ENCODE data around the gene RABGAP1L.
A peak's percentile ranks its signal among the peaks of the same experiment; 100 is the strongest.
"Not testable (repeated sequence)": the region's sequence is repeated elsewhere in the genome, so short reads cannot be mapped to it uniquely, and the experiment has no call there.

RABGAP1L gene

GRCh38 chr1:174786358-174786757, 627.0 kb downstream of the RABGAP1L start:
- no peak for DNase-seq

- DNase-seq, result no peak
Measured at GRCh38 chr1:174786760-174787159, 627.4 kb downstream of the RABGAP1L start.

DNA sequence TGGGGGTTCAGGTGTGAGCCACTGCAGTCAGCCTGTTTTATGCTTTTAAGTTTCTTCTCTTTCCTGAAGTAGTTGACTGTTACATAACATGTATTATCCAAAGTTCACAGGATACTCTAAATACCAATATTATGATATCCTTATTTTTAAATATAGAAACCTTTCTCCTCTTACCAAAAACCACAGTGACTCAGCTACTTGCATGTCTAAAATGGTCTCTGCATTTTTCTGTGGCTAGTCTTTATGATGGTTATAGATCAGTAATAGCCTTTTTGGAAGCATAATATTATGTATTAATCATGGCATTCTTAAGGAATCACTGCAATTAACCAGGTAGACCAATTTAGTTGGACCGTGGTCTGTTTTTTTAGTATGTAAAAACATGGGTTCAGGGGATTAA, 629.7 kb downstream of the RABGAP1L start:
- no peak for DNase-seq

- DNase-seq, result no peak
Measured at GRCh38 chr1:174789399-174789798, 630.1 kb downstream of the RABGAP1L start.

DNA sequence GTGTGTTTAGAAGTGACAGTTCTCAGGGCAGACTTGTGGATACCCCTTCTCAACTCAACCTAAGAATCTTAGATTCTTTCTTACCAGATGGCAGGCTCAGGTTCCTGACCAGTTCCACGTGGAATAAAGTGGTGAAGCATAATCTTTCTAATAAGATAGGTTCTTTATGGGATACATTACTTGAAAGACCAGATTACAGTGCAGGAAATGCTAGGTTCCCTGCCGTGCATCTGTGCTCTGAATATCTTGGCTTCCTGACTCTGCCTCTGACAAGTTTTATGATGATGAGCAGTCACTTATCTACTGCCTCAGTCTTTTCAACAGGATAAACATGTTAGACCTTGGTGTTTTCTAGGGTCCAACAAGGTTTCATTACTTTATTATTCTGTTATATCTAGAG, 632.5 kb downstream of the RABGAP1L start:
- peak; percentile 93 for DNase-seq

DNA sequence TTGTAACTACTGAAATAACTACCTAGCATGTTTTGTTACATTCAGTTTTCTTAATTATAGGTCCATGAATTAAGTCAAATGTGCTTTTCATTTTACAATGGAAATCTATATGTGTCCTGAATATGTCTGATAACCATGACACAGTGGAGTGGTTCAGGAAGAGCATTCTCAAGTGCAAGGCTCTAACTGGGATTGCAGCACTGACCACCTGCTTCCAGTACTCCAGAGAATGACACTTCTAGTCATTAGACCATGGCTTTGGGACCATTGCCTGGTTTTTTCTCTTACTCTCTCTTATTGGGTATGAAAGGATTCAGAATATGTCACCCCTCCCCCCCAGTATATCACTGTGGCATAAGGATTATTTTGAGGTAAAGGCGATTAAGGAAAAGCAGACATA, 635.5 kb downstream of the RABGAP1L start:
- peak; percentile 79 for DNase-seq

GRCh38 chr1:174795806-174796205, 636.5 kb downstream of the RABGAP1L start:
- no peak for DNase-seq

- DNase-seq, result no peak
Measured at GRCh38 chr1:174797398-174797797, 638.1 kb downstream of the RABGAP1L start.

- DNase-seq, result no peak
Measured at GRCh38 chr1:174799136-174799479, 639.8 kb downstream of the RABGAP1L start.

DNA sequence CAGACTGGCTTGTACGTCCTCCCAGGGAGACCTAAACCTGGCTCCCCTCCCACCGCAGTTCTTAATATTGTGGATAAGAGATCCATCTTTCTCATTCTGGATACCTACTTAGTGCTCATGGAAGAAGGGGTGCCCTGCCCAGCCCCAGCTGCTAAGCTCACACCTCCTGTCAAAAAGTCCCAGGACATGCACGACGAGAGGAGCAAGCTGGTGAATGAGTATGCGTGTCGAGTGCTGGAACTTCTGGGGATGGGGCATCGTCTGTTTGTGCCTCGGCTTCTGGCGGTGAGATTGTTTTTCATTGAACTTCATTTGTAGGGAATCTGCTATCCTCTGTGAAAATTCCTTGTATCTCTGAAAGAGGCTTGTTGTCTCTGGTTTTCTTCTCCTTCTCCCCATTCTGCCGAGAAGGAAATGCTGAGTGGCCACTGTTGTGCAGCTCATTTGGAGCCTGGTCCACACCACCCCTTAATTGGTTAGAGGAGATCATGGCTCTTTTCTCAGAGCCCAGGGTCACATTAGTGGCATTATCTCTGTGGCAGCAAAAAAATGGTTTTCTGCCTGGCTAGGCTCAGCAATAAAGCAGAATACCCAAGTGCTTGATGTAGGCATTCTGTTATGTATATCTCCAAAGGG, 641.0 kb downstream of the RABGAP1L start:
- DNase-seq, result peak; percentile 62

DNA sequence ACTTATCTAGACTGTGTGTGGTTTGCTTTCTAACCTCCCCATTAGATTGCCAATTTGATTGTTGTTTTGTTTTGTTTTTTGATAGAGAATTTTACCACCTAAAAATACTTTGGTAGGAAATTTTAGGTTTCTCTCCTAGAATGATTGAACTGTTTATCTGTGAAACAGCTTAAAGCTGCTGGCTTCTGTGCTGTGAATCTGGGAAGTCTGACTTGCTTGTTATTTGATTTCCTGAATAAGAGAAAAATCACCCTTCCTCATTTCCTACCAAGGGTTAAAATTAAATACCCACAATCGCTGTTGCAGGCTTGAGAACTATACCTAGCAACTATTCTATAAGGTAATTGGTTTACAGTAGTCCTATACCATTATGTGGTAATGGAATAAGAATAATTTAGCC, 641.6 kb downstream of the RABGAP1L start:
- DNase-seq, result no peak

- no peak for DNase-seq
Measured at GRCh38 chr1:174809755-174810280, 650.5 kb downstream of the RABGAP1L start.

DNA sequence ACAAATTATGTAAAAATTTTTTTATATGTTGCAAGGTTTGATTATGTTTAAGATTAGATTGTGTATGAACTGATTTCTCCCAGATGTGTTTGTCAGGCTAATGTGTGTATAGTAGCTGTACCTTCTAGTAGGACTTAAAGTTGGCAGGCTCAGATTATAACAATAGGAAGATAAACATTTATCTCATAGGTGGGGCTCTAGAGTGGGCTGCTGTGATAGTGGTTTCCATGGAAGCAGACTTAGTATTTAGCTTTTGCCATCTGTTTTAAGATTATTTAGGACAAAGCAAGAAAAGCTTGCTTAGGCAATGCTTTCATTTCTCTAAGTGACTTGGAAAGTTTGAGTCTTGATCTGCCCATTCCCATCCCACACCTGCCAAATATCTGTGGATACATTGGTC, 652.7 kb downstream of the RABGAP1L start:
- DNase-seq, result peak; percentile 72

- no peak for DNase-seq
Measured at GRCh38 chr1:174812656-174813055, 653.3 kb downstream of the RABGAP1L start.

DNA sequence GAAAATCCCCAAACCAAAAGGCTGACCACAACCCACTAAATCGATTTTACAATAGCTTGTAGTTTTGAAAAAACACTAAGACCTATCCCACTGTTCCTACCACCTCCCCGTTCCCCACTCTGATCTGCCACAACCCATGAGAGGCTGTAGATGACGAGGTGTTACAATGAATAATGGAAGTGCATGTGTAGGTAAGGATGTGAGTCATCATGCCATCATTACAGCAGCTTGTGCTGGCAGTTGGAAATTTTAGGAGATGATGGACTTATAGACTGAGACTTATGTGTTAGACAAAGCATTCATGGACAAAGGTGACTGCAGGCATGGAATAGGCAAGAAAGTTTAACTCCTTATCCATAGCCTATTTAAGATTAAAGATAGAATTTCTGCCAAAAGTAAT, 655.7 kb downstream of the RABGAP1L start:
- no peak for DNase-seq

DNA sequence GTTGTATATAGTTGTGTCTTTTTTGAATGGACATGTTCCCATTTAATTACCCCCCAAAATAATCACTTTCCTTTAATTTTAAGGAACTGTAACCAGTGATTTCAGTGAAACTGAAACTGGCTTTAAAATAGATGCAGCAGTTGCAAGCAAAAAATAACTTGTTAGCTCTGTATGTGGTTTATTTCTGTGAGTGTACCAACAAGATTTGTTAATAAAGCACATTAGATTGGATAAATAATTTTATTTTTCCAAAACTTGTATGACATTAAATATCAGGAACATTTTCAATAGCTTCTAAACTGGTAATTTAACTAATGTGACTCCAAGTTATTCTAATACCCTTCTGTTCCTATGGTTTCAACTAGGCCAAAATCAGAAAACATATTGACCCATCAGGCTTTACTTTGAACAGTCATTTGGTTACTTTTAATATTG, 656.2 kb downstream of the RABGAP1L start:
- DNase-seq, result no peak

- DNase-seq, result not testable (repeated sequence)
Measured at GRCh38 chr1:174816621-174817020, 657.3 kb downstream of the RABGAP1L start.

DNA sequence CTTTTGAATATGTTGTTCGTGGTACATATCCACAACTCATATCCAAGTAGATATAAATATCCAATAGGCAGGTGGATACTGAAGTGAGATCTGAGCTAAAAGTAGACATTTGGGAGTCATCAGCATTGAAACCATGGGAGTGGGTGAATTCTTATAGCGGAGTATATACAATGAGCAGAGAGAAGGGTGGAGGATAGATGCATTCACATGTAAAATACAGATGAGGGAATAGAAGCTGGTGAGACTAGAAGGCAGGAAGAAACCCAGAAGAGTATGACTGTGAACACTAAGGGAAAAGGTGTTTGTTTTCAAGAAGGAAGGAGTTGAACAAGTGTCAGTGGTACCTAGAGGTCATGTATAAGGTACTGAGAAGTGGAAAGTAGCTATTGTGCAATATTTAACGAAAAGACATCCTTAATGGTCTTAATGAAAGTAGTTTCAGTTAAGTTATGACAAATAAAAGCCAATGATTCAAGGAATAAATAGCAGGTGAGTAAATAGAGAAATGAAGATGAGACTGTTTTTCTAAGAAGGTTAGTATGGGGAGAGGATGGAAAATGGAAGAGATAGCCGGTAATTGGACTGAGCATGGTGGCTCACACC, 658.8 kb downstream of the RABGAP1L start:
- no peak for DNase-seq

DNA sequence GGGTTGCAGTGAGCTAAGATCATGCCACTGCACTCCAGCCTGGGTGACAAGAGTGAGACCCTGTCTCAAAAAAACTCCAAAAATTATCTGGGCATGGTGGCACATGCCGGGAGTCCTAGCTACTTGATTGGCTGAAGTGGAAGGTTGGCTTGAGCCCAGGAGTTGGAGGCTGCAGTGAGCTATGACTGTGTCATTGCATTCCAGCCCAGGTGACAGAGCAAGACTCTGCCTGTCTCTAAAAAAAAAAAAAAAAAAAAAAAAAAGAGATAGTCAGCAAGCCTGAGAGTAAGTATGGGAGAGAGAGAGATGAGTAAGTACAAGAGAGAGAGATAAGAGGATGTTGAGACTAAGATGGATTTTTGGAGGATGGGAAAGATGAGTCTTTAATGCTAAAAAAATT, 659.6 kb downstream of the RABGAP1L start:
- no peak for DNase-seq

GRCh38 chr1:174819596-174819995, 660.3 kb downstream of the RABGAP1L start:
- DNase-seq, result no peak

DNA sequence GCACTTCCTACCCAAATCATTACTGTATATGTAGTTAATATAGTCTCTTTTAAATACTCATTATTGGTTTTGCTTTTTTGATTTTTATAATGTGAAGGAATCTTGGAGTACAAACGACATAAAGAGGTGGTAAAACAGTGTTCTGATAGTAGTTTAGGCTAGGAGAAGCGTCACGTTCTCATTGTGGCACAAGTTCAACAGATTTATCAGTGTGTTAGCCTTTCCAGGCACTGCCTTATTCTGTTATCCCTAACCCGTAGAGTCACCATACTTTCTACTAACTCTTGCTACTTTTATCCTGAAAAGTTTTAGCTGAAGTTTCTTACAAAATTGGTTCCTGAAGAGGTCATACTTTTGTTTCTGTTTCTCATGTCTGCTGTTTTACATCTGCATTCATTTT, 665.8 kb downstream of the RABGAP1L start:
- no peak for DNase-seq

DNA sequence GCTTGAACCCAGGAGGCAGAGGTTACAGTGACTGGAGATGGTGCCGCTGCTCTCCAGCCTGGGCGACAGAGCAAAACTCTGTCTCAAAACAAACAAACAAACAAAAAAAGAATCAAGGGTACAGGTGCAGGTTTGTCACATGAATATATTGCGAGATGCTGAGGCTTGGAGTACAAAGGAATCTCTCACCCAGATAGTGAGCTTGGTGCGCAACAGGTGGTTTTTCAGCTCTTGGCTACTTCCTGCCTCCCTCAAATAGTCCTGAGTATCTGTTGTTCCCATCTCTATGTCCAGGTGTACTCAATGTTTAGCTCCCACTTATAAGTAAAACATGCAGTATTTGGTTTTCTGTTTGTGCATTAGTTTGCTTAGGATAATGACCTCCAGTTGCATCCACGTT, 666.5 kb downstream of the RABGAP1L start:
- no peak for DNase-seq

GRCh38 chr1:174828264-174828663, 668.9 kb downstream of the RABGAP1L start:
- DNase-seq, result no peak

- no peak for DNase-seq
Measured at GRCh38 chr1:174829990-174830389, 670.7 kb downstream of the RABGAP1L start.

GRCh38 chr1:174836543-174836942, 677.2 kb downstream of the RABGAP1L start:
- DNase-seq, result no peak

Data from NCI-H82 (cell line).